GM23338 (cell line): Measurements from ENCODE around the gene FHL2. TPM values are rescaled to one million over a fixed set of nuclear protein-coding genes. Genes with fewer than 3 reads are reported as not detected.

Experiments
- ATAC-seq: fragments of 200-7000 bp; cut with Tn5 transposase; 3 replicates; pipeline ENCODE4 v1.9.1; 2020
- DNase-seq: peaks from one replicate; pipeline ENCODE4 v3.0.0-alpha.2; 2015; ENCODE audit warnings: low spot score
- H2AFZ ChIP-seq: fragments of 200-600 bp; sonication (generic); 2 replicates; pipeline ENCODE4 v1.8.0; 2016; ENCODE audit warnings: antibody characterized with exemption, mild to moderate bottlenecking, moderate library complexity
- H3F3A ChIP-seq: fragments of 200-600 bp; sonication (generic); replicated peaks from 2 replicates; pipeline ENCODE4 v1.8.0; 2017; ENCODE audit warnings: antibody characterized with exemption, mixed run types, low read depth
- H3K27ac ChIP-seq: fragments of 200-600 bp; sonication (generic); 2 replicates; pipeline ENCODE4 v1.6.1; 2016; ENCODE audit warnings: low read depth
- H3K27me3 ChIP-seq: fragments of 200-600 bp; sonication (generic); 2 replicates; pipeline ENCODE4 v1.8.0; 2016; ENCODE audit warnings: mild to moderate bottlenecking, mixed run types, moderate library complexity; ENCODE audit not compliant: insufficient read depth
- H3K36me3 ChIP-seq: fragments of 200-600 bp; sonication (generic); 2 replicates; pipeline ENCODE4 v1.8.0; 2016; ENCODE audit warnings: mild to moderate bottlenecking; ENCODE audit not compliant: insufficient read depth
- H3K4me1 ChIP-seq: fragments of 200-600 bp; sonication (generic); 2 replicates; pipeline ENCODE4 v1.8.0; 2016; ENCODE audit warnings: mild to moderate bottlenecking, moderate library complexity; ENCODE audit not compliant: insufficient read depth
- H3K4me2 ChIP-seq: fragments of 200-600 bp; sonication (generic); 2 replicates; pipeline ENCODE4 v1.7.1; 2017; ENCODE audit warnings: mixed run types
- H3K4me3 ChIP-seq: fragments of 200-600 bp; sonication (generic); 2 replicates; pipeline ENCODE4 v1.6.1; 2016; ENCODE audit warnings: mixed run types
- H3K79me2 ChIP-seq: fragments of 200-600 bp; sonication (generic); replicated peaks from 2 replicates; pipeline ENCODE4 v1.8.0; 2017; ENCODE audit warnings: mild to moderate bottlenecking; ENCODE audit not compliant: insufficient read depth
- H3K9me2 ChIP-seq: fragments of 200-600 bp; sonication (generic); 2 replicates; pipeline ENCODE4 v1.8.0; 2017; ENCODE audit not compliant: insufficient read depth
- H4K20me1 ChIP-seq: fragments of 200-600 bp; sonication (generic); replicated peaks from 2 replicates; pipeline ENCODE4 v1.8.0; 2017; ENCODE audit warnings: mild to moderate bottlenecking; ENCODE audit not compliant: insufficient read depth
- H3K27ac Mint-ChIP-seq: 2 replicates; pipeline ENCODE4 v1.8.0; 2020; ENCODE audit warnings: inconsistent platforms, mild to moderate bottlenecking, moderate library complexity, mixed read lengths
- H3K27me3 Mint-ChIP-seq: 3 replicates; pipeline ENCODE4 v1.8.0; 2022; ENCODE audit warnings: low read depth, mild to moderate bottlenecking, moderate library complexity, mixed read lengths, inconsistent platforms; ENCODE audit not compliant: insufficient read depth, poor library complexity
- H3K36me3 Mint-ChIP-seq: 3 replicates; pipeline ENCODE4 v1.8.0; 2021; ENCODE audit warnings: low read depth, mild to moderate bottlenecking, inconsistent platforms, moderate library complexity, mixed read lengths
- H3K4me1 Mint-ChIP-seq: 3 replicates; pipeline ENCODE4 v1.8.0; 2020; ENCODE audit warnings: mild to moderate bottlenecking, inconsistent platforms, mixed read lengths
- H3K4me3 Mint-ChIP-seq: 3 replicates; pipeline ENCODE4 v1.8.0; 2021; ENCODE audit warnings: moderate library complexity, mild to moderate bottlenecking, inconsistent platforms, mixed read lengths
- H3K9me3 Mint-ChIP-seq: 3 replicates; pipeline ENCODE4 v1.8.0; 2020; ENCODE audit warnings: moderate library complexity, mild to moderate bottlenecking, inconsistent platforms, mixed read lengths
- CTCF ChIP-seq, 2 experiments: fragments of 200-600 bp in 1 of 2; sonication (generic) in 1 of 2; conservative IDR thresholded peaks; 2 replicates each; pipeline versions ENCODE4 v1.5.1 to v1.6.1; 2016 to 2017; ENCODE audit warnings: antibody characterized with exemption in 2 of 2, low read depth in 2 of 2, mild to moderate bottlenecking in 2 of 2, moderate library complexity in 1 of 2
- ETS1 ChIP-seq: IDR thresholded peaks from 2 replicates; pipeline ENCODE4 v1.6.1; 2016; ENCODE audit warnings: antibody characterized with exemption
- EZH2 ChIP-seq: fragments of 200-600 bp; sonication (generic); IDR thresholded peaks from one replicate; pipeline ENCODE4 v1.8.0; 2017; ENCODE audit warnings: antibody characterized with exemption, mild to moderate bottlenecking, low read depth; ENCODE audit not compliant: unreplicated experiment
- EZH2phosphoT487 ChIP-seq: fragments of 200-600 bp; sonication (generic); IDR thresholded peaks from one replicate; pipeline ENCODE4 v1.8.1; 2018; ENCODE audit warnings: antibody characterized with exemption; ENCODE audit not compliant: unreplicated experiment
- JUNB ChIP-seq: IDR thresholded peaks from one replicate; pipeline ENCODE4 v1.6.1; 2016; ENCODE audit warnings: antibody characterized with exemption; ENCODE audit not compliant: unreplicated experiment
- NANOG ChIP-seq: IDR thresholded peaks from 2 replicates; pipeline ENCODE4 v1.6.1; 2016; ENCODE audit warnings: antibody characterized with exemption, borderline replicate concordance
- POLR2AphosphoS5 ChIP-seq: IDR thresholded peaks from 2 replicates; pipeline ENCODE4 v1.6.1; 2016; ENCODE audit warnings: antibody characterized with exemption, low read depth
- REST ChIP-seq: IDR thresholded peaks from one replicate; pipeline ENCODE4 v1.6.1; 2018; ENCODE audit warnings: antibody characterized with exemption; ENCODE audit not compliant: unreplicated experiment
- STAT1 ChIP-seq: IDR thresholded peaks from one replicate; pipeline ENCODE4 v1.6.1; 2016; ENCODE audit warnings: antibody characterized with exemption; ENCODE audit not compliant: unreplicated experiment
- ZNF114 ChIP-seq: fragments of 250-450 bp; sonication (Bioruptor Pico); IDR thresholded peaks from 2 replicates; pipeline ENCODE4 v1.5.0; 2020; ENCODE audit warnings: mild to moderate bottlenecking, moderate library complexity
- ZNF331 ChIP-seq: fragments of 250-450 bp; sonication (Bioruptor Pico); IDR thresholded peaks from 2 replicates; pipeline ENCODE4 v1.5.0; 2020; ENCODE audit warnings: low read depth, mild to moderate bottlenecking, moderate library complexity
- polyA plus RNA-seq: library from polyadenylated mRNA; unstranded; fragments of >200 nt; fragmentation: Nextera tagmentation; extraction: Ambion mirVana; gene quantifications from 2 replicates; pipeline ENCODE4 v1.2.1, GENCODE V29; 2016
- total RNA-seq: library from RNA; depleted of rRNA; stranded (reverse); fragments of >200 nt; shearing (Covaris generic); gene quantifications from 2 replicates; pipeline ENCODE4 v1.2.3, GENCODE V29; 2014

The FHL2 gene
- total and polyA plus RNA-seq, 2 experiments from 2014 or later, result 29.0 to 30.9 TPM

- TF ChIP-seq EZH2, result no peak
- TF ChIP-seq POLR2AphosphoS5, result no peak
- TF ChIP-seq EZH2phosphoT487, result no peak
- TF ChIP-seq STAT1, result no peak
- no peak for TF ChIP-seq REST
- TF ChIP-seq NANOG, result no peak
- no peak for TF ChIP-seq JUNB
- no peak for TF ChIP-seq ZNF331 (CRISPR knock-in tag)
- TF ChIP-seq ETS1, result no peak
- no peak for TF ChIP-seq CTCF (conservative IDR thresholded peaks at IDR 0.05; ENCODE audit: low read depth in 2 of 2)
- TF ChIP-seq ZNF114 (CRISPR knock-in tag), result no peak
These were observed 1.7 kb downstream of the FHL2 start (continued) for GRCh38 chr2:105397025-105397722.

- no peak overlapping the region for H3K4me3 Mint-ChIP-seq
- Histone ChIP-seq H3K27me3 (peaks cover 26% of the 10 kb centered on the region), H2AFZ (no peak overlapping the region), H3K4me3 (no peak overlapping the region), H3K9me2 (no peaks in the 10 kb centered on the region), H3K4me1 (peaks cover 5% of the 10 kb centered on the region; the same call in 1 of the 2 replicates), H3K79me2 (peaks cover 64% of the 10 kb centered on the region), H3F3A (peaks cover 4% of the 10 kb centered on the region; the same call in 1 of the 2 replicates), H4K20me1 (peaks cover 10% of the 10 kb centered on the region; the same call in 1 of the 2 replicates), H3K36me3 (no peaks in the 10 kb centered on the region), H3K27ac (no peak overlapping the region), H3K4me2 (no peak overlapping the region)
- TF ChIP-seq NANOG (no peak), JUNB (no peak)
- H3K27ac Mint-ChIP-seq, result no peak overlapping the region
- peaks cover 20% of the 10 kb centered on the region; the same call in 2 of the 3 replicates for H3K36me3 Mint-ChIP-seq
- H3K27me3 Mint-ChIP-seq, result peaks cover 24% of the 10 kb centered on the region
- peaks cover 16% of the 10 kb centered on the region for H3K4me1 Mint-ChIP-seq
- H3K9me3 Mint-ChIP-seq, result peaks cover 6% of the 10 kb centered on the region; the same call in 2 of the 3 replicates
- ATAC-seq (no peak), DNase-seq (no peak)
These were observed 2.4 kb downstream of the FHL2 start for GRCh38 chr2:105396254-105397024.
